ENCODE results near the gene JUNB.

DNA sequence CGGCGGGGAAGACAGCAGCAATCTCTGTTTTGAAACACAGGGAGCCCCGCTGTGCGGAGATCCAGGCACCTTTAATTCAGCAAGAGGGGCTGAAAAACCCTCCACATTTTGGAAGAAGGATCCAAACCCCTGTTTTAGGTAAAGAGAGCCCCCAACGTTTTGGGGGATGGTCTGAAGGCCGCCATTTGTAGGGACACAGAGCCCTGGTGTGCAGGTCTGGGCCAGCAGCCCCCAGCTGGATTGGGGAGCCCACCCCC is 12.5 kb upstream of the JUNB start:
- TF ChIP-seq ZNF207 (IDR thresholded peaks at IDR 0.05; ENCODE audit: borderline replicate concordance) = no peak
- TF ChIP-seq POLR2AphosphoS5 (IDR thresholded peaks at IDR 0.05; ENCODE audit: low read depth, low read length) = no peak
- TF ChIP-seq KDM3A (CRISPR knock-in tag; IDR thresholded peaks at IDR 0.05; ENCODE audit: low read depth) = no peak
- TF ChIP-seq, protein P1, sequence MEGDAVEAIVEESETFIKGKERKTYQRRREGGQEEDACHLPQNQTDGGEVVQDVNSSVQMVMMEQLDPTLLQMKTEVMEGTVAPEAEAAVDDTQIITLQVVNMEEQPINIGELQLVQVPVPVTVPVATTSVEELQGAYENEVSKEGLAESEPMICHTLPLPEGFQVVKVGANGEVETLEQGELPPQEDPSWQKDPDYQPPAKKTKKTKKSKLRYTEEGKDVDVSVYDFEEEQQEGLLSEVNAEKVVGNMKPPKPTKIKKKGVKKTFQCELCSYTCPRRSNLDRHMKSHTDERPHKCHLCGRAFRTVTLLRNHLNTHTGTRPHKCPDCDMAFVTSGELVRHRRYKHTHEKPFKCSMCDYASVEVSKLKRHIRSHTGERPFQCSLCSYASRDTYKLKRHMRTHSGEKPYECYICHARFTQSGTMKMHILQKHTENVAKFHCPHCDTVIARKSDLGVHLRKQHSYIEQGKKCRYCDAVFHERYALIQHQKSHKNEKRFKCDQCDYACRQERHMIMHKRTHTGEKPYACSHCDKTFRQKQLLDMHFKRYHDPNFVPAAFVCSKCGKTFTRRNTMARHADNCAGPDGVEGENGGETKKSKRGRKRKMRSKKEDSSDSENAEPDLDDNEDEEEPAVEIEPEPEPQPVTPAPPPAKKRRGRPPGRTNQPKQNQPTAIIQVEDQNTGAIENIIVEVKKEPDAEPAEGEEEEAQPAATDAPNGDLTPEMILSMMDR (CRISPR knock-in tag; IDR thresholded peaks at IDR 0.05) = no peak
- no peak for TF ChIP-seq CBX1 (IDR thresholded peaks at IDR 0.05; ENCODE audit: low read depth)
- no peak for TF ChIP-seq IRX3 (CRISPR knock-in tag; IDR thresholded peaks at IDR 0.05; ENCODE audit: borderline replicate concordance, low read depth)
- no peak for TF ChIP-seq NFYB (CRISPR knock-in tag; IDR thresholded peaks at IDR 0.05)
- TF ChIP-seq SMC3 (IDR thresholded peaks at IDR 0.05; ENCODE audit: low read length) = no peak
- TF ChIP-seq TCF7L2 (IDR thresholded peaks at IDR 0.05; ENCODE audit: low read depth, low read length) = no peak

Measured in HepG2 (cell line).